Islet of Langerhans (tissue), 1 donor: ENCODE results near the gene PLXNB1.

Source experiments
- FAIRE-seq: peaks from one replicate; lab custom pipeline; 2011; peaks lifted over from hg19 to GRCh38; lab: Jason Lieb, UNC

The PLXNB1 gene

GRCh38 chr3:48369693-48370332 is 60.1 kb downstream of the PLXNB1 start:
- no peak for FAIRE-seq

GRCh38 chr3:48367201-48367600 is 62.7 kb downstream of the PLXNB1 start:
- FAIRE-seq, result no peak

GRCh38 chr3:48364840-48365239 is 65.0 kb downstream of the PLXNB1 start:
- FAIRE-seq, result no peak

- FAIRE-seq, result no peak
These were observed 68.0 kb downstream of the PLXNB1 start for GRCh38 chr3:48361928-48362327.

GRCh38 chr3:48356419-48356818 is 73.5 kb downstream of the PLXNB1 start:
- FAIRE-seq, result no peak

- no peak for FAIRE-seq
These were observed 75.9 kb downstream of the PLXNB1 start for GRCh38 chr3:48353987-48354386.
